ENCODE results near the gene TERT. TPM values are rescaled to one million over a fixed set of nuclear protein-coding genes. Genes with fewer than 3 reads are reported as not detected.
"Not testable (repeated sequence)": the region's sequence is repeated elsewhere in the genome, so short reads cannot be mapped to it uniquely, and the experiment has no call there.

Gene TERT
- total RNA-seq, 1 donor from 2014 or later: not detected

GRCh38 chr5:1299961-1300360, 5.1 kb upstream of the TERT start:
- intact Hi-C loops (cut with micrococcal nuclease): no loop called here
- no peak for ATAC-seq
- no peak for DNase-seq

GRCh38 chr5:1299511-1299850, 4.6 kb upstream of the TERT start:
- ATAC-seq: no peak
- intact Hi-C loops (cut with micrococcal nuclease): no loop called here
- no peak for DNase-seq

- intact Hi-C loops (cut with micrococcal nuclease): no loop called here
- no peak for DNase-seq
- no peak for ATAC-seq
These were observed 4.0 kb upstream of the TERT start for GRCh38 chr5:1298723-1299510.

- intact Hi-C loops (cut with micrococcal nuclease): no loop called here
- ATAC-seq (no peak), DNase-seq (no peak)
These were observed 3.2 kb upstream of the TERT start for GRCh38 chr5:1298067-1298551.

- ATAC-seq: no peak
- intact Hi-C loops (cut with micrococcal nuclease): no loop called here
- DNase-seq: no peak
These were observed 2.4 kb upstream of the TERT start for GRCh38 chr5:1297243-1297642.

- DNase-seq (no peak), ATAC-seq (no peak)
- intact Hi-C loops (cut with micrococcal nuclease): no loop called here
These were observed 776 bp upstream of the TERT start for GRCh38 chr5:1295650-1296037.

- ATAC-seq (no peak), DNase-seq (no peak)
- intact Hi-C loops (cut with micrococcal nuclease): no loop called here
These were observed 548 bp downstream of the TERT start for GRCh38 chr5:1294206-1294834.

GRCh38 chr5:1293416-1294205, 1.3 kb downstream of the TERT start:
- ATAC-seq: no peak
- intact Hi-C loops (cut with micrococcal nuclease): no loop called here
- DNase-seq: no peak

- intact Hi-C loops (cut with micrococcal nuclease): no loop called here
- ATAC-seq: no peak
- no peak for DNase-seq
These were observed 1.9 kb downstream of the TERT start for GRCh38 chr5:1292846-1293415.

GRCh38 chr5:1292139-1292538, 2.7 kb downstream of the TERT start:
- DNase-seq (no peak), ATAC-seq (no peak)
- intact Hi-C loops (cut with micrococcal nuclease): no loop called here

GRCh38 chr5:1291611-1292080, 3.2 kb downstream of the TERT start:
- intact Hi-C loops (cut with micrococcal nuclease): no loop called here
- ATAC-seq (no peak), DNase-seq (no peak)

- ATAC-seq; intact Hi-C loops (cut with micrococcal nuclease); DNase-seq: not testable (repeated sequence)
These were observed 3.9 kb downstream of the TERT start for GRCh38 chr5:1290956-1291355.

- ATAC-seq; intact Hi-C loops (cut with micrococcal nuclease); DNase-seq: not testable (repeated sequence)
These were observed 5.3 kb downstream of the TERT start for GRCh38 chr5:1289559-1289958.

GRCh38 chr5:1288439-1289335, 6.2 kb downstream of the TERT start:
- ATAC-seq (no peak), DNase-seq (no peak)
- intact Hi-C loops (cut with micrococcal nuclease): no loop called here

GRCh38 chr5:1285883-1286291, 9.0 kb downstream of the TERT start:
- DNase-seq (no peak), ATAC-seq (no peak)
- intact Hi-C loops (cut with micrococcal nuclease): no loop called here

GRCh38 chr5:1285141-1285540, 9.7 kb downstream of the TERT start:
- ATAC-seq (no peak), DNase-seq (no peak)
- intact Hi-C loops (cut with micrococcal nuclease): no loop called here

- ATAC-seq; intact Hi-C loops (cut with micrococcal nuclease): not testable (repeated sequence)
- DNase-seq: peak; percentile 21
These were observed 10.4 kb downstream of the TERT start for GRCh38 chr5:1284336-1284970.

GRCh38 chr5:1283729-1284041, 11.2 kb downstream of the TERT start:
- DNase-seq: peak; percentile 12
- ATAC-seq; intact Hi-C loops (cut with micrococcal nuclease): not testable (repeated sequence)

Data from left ventricle myocardium superior (tissue), 1 donor.